GM12875 (cell line): ENCODE measurements around the gene IMPDH1.

Experiments used
- H3K4me3 ChIP-seq: one replicate; pipeline ENCODE4 v1.5.1; 2011; ENCODE audit warnings: low read depth, low read length, control low read depth
- CTCF ChIP-seq: IDR thresholded peaks from 2 replicates; pipeline ENCODE4 v1.5.1; 2011; ENCODE audit warnings: low read depth, mild to moderate bottlenecking, control low read depth, inconsistent platforms, low read length, moderate library complexity, borderline replicate concordance; ENCODE audit not compliant: insufficient read depth

Gene IMPDH1

GRCh38 chr7:128343554-128344430, 66.0 kb downstream of the IMPDH1 start, which contains the start of gene RBM28:
TSS of gene RBM28 (minus strand) at chr7:128343908. CDS start at chr7:128343793, 115 bp downstream.
- TF ChIP-seq CTCF: no peak
- peak within 1 kb of the TSS; percentile 67 for H3K4me3 ChIP-seq
